ENCODE data around the gene KCNQ5. TPM values are rescaled to one million over a fixed set of nuclear protein-coding genes. Genes with fewer than 3 reads are reported as not detected.
"Not testable (repeated sequence)": the region's sequence is repeated elsewhere in the genome, so short reads cannot be mapped to it uniquely, and the experiment has no call there.

The KCNQ5 gene
- total RNA-seq, 1 experiment from 2014 or later, result 0.07 TPM

DNA sequence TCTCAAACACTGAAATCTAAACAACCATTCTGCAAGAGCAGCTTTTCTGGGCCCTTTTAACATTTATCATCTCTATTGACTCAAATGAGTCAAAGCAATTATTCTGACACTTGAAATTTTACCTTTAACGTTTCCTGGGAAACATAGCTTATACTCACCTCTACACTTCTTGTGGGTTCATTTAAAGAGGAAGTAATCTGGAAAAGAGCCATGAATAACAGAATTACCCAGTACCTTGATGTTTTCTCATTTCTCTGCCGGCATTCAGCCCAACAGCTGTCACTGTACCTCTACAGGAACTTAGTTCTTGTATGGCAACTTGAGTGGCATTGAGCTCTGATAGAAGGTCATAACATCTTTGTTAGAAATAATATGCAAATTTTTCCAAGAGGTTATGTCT, 272.2 kb downstream of the KCNQ5 start:
- H3K36me3 Mint-ChIP-seq (ENCODE audit: insufficient read depth in 1 of 3, low read depth in 3 of 3), result no peaks in the 10 kb centered on the region
- Histone ChIP-seq H2AFZ (ENCODE audit: low read length) (no peak overlapping the region), H3K4me2 (ENCODE audit: insufficient read depth, insufficient read length, low read length) (no peak overlapping the region), H2BK12ac (ENCODE audit: insufficient read length, low read depth, low read length) (no peak overlapping the region), H2BK120ac (ENCODE audit: low read depth, low read length, poor library complexity, severe bottlenecking) (no peak overlapping the region), H3K56ac (ENCODE audit: insufficient read length, low read depth, low read length) (no peak overlapping the region), H3K27me3 (ENCODE audit: insufficient read depth, low read length) (no peaks in the 10 kb centered on the region), H3K79me2 (ENCODE audit: insufficient read depth, low read length) (no peaks in the 10 kb centered on the region), H2BK5ac (ENCODE audit: insufficient read length, low read length) (no peak overlapping the region), H3K4ac (ENCODE audit: low read depth, low read length) (no peak overlapping the region), H2AK5ac (ENCODE audit: insufficient read length, low read length) (no peak overlapping the region), H2BK15ac (ENCODE audit: low read depth, low read length) (no peak overlapping the region), H4K5ac (ENCODE audit: insufficient read length, low read depth, low read length) (no peak overlapping the region), H3K4me1 (ENCODE audit: insufficient read depth, low read length) (no peaks in the 10 kb centered on the region), H3K14ac (ENCODE audit: insufficient read depth, low read length) (no peak overlapping the region), H3K79me1 (ENCODE audit: insufficient read depth, low read depth, low read length, poor library complexity, severe bottlenecking) (no peaks in the 10 kb centered on the region), H3K9ac (ENCODE audit: extremely low read depth, insufficient read length, low read length) (no peak overlapping the region), H4K8ac (replicated peaks; ENCODE audit: insufficient read length, low read depth, low read length) (no peak overlapping the region), H2BK20ac (ENCODE audit: low read depth, low read length, poor library complexity, severe bottlenecking) (no peak overlapping the region), H3K23me2 (ENCODE audit: insufficient read length, low read depth, low read length, poor library complexity, severe bottlenecking) (no peaks in the 10 kb centered on the region), H4K20me1 (ENCODE audit: control insufficient read depth, insufficient read depth, insufficient read length) (no peaks in the 10 kb centered on the region), H3K23ac (ENCODE audit: insufficient read length, low read depth, low read length) (no peak overlapping the region), H3K27ac (ENCODE audit: insufficient read length, low read depth, low read length) (no peak overlapping the region), H3K18ac (ENCODE audit: insufficient read length, low read depth, low read length) (no peak overlapping the region), H3T11ph (ENCODE audit: low read length) (no peak overlapping the region), H3K9me3 (ENCODE audit: control insufficient read depth, low read depth, low read length) (no peaks in the 10 kb centered on the region), H4K91ac (ENCODE audit: insufficient read length, low read depth, low read length) (no peak overlapping the region)
- H3K27me3 Mint-ChIP-seq (ENCODE audit: low read depth), result no peaks in the 10 kb centered on the region
- TF ChIP-seq, protein P1, sequence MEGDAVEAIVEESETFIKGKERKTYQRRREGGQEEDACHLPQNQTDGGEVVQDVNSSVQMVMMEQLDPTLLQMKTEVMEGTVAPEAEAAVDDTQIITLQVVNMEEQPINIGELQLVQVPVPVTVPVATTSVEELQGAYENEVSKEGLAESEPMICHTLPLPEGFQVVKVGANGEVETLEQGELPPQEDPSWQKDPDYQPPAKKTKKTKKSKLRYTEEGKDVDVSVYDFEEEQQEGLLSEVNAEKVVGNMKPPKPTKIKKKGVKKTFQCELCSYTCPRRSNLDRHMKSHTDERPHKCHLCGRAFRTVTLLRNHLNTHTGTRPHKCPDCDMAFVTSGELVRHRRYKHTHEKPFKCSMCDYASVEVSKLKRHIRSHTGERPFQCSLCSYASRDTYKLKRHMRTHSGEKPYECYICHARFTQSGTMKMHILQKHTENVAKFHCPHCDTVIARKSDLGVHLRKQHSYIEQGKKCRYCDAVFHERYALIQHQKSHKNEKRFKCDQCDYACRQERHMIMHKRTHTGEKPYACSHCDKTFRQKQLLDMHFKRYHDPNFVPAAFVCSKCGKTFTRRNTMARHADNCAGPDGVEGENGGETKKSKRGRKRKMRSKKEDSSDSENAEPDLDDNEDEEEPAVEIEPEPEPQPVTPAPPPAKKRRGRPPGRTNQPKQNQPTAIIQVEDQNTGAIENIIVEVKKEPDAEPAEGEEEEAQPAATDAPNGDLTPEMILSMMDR (conservative IDR thresholded peaks at IDR 0.05), result no peak
- no peaks in the 10 kb centered on the region for H3K4me1 Mint-ChIP-seq
- DNase-seq, result no peak
- no peak overlapping the region for H3K4me3 Mint-ChIP-seq
- no peak overlapping the region for H3K27ac Mint-ChIP-seq
- H3K9me3 Mint-ChIP-seq, result peaks cover 4 to 8% of the 10 kb centered on the region in 2 experiments; a peak in 4 of 5 replicates
- no CpG with 5 or more reads among the region's 2 CpGs for WGBS (ENCODE audit: extremely low coverage, insufficient read length, low lambda C conversion rate)

DNA sequence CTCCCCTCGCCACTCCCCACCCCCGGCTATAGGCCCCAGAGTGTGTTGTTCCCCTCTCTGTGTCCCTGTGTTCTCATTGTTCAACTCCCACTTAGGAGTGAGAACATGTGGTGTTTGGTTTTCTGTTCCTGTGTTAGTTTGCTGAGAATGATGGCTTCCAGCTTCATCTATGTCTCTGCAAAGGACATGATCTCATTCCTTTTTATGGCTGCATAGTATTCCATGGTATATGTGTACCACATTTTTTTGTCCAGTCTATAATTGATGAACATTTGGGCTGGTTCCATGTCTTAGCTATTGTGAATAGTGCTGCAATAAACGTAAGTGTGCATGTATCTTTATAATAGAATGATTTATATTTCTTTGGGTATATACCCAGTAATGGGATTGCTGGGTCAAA, 276.4 kb downstream of the KCNQ5 start:
- H3K9me3 Mint-ChIP-seq; H4K20me1 ChIP-seq (ENCODE audit: control insufficient read depth, insufficient read depth, insufficient read length); H4K91ac ChIP-seq (ENCODE audit: insufficient read length, low read depth, low read length); H2BK120ac ChIP-seq (ENCODE audit: low read depth, low read length, poor library complexity, severe bottlenecking); H3K9ac ChIP-seq (ENCODE audit: extremely low read depth, insufficient read length, low read length); H3K9me3 ChIP-seq (ENCODE audit: control insufficient read depth, low read depth, low read length); H2AFZ ChIP-seq (ENCODE audit: low read length); H3K27me3 ChIP-seq (ENCODE audit: insufficient read depth, low read length); H3K27ac ChIP-seq (ENCODE audit: insufficient read length, low read depth, low read length); H3T11ph ChIP-seq (ENCODE audit: low read length); H3K56ac ChIP-seq (ENCODE audit: insufficient read length, low read depth, low read length); H4K5ac ChIP-seq (ENCODE audit: insufficient read length, low read depth, low read length); H3K4ac ChIP-seq (ENCODE audit: low read depth, low read length); H3K79me2 ChIP-seq (ENCODE audit: insufficient read depth, low read length); H3K4me1 ChIP-seq (ENCODE audit: insufficient read depth, low read length); DNase-seq; H2BK15ac ChIP-seq (ENCODE audit: low read depth, low read length); H3K36me3 Mint-ChIP-seq (ENCODE audit: insufficient read depth in 1 of 3, low read depth in 3 of 3); H2BK20ac ChIP-seq (ENCODE audit: low read depth, low read length, poor library complexity, severe bottlenecking); H3K4me2 ChIP-seq (ENCODE audit: insufficient read depth, insufficient read length, low read length); H3K79me1 ChIP-seq (ENCODE audit: insufficient read depth, low read depth, low read length, poor library complexity, severe bottlenecking); H3K27me3 Mint-ChIP-seq (ENCODE audit: low read depth); H2AK5ac ChIP-seq (ENCODE audit: insufficient read length, low read length); H3K14ac ChIP-seq (ENCODE audit: insufficient read depth, low read length); H3K23ac ChIP-seq (ENCODE audit: insufficient read length, low read depth, low read length); H3K4me1 Mint-ChIP-seq; H2BK5ac ChIP-seq (ENCODE audit: insufficient read length, low read length); H4K8ac ChIP-seq (replicated peaks; ENCODE audit: insufficient read length, low read depth, low read length); H3K4me3 Mint-ChIP-seq; H2BK12ac ChIP-seq (ENCODE audit: insufficient read length, low read depth, low read length); H3K23me2 ChIP-seq (ENCODE audit: insufficient read length, low read depth, low read length, poor library complexity, severe bottlenecking); H3K27ac Mint-ChIP-seq; H3K18ac ChIP-seq (ENCODE audit: insufficient read length, low read depth, low read length): not testable (repeated sequence)
- WGBS (ENCODE audit: extremely low coverage, insufficient read length, low lambda C conversion rate), result no CpG with 5 or more reads among the region's 3 CpGs

All from H9 (cell line).